Stomach (tissue), 4 donors: ENCODE results near the gene CFAP46.

Experiments
- POLR2A ChIP-seq, 4 donors: fragments of 450-650 bp; IDR thresholded peaks; one replicate each; pipeline ENCODE4 v1.6.1; 2016; ENCODE audit warnings: antibody characterized with exemption in 4 of 4, control low read depth in 2 of 4, mild to moderate bottlenecking in 1 of 4, moderate library complexity in 1 of 4
- POLR2AphosphoS5 ChIP-seq, 3 donors: sonication (generic); formaldehyde crosslinking; IDR thresholded peaks; one replicate each; pipeline ENCODE4 v1.6.1; 2016; ENCODE audit warnings: antibody characterized with exemption in 3 of 3
- TF ChIP-seq, protein P1 (sequence below), 7 experiments: fragments of 450-650 bp in 4 of 7; fragments of 200-600 bp in 3 of 7; sonication (generic) in 3 of 7; IDR thresholded peaks; one replicate each; pipeline ENCODE4 v1.5.1; 2016 to 2019; ENCODE audit warnings: antibody characterized with exemption in 7 of 7, control low read depth in 2 of 7, mild to moderate bottlenecking in 1 of 7

- TF ChIP-seq, protein P1, sequence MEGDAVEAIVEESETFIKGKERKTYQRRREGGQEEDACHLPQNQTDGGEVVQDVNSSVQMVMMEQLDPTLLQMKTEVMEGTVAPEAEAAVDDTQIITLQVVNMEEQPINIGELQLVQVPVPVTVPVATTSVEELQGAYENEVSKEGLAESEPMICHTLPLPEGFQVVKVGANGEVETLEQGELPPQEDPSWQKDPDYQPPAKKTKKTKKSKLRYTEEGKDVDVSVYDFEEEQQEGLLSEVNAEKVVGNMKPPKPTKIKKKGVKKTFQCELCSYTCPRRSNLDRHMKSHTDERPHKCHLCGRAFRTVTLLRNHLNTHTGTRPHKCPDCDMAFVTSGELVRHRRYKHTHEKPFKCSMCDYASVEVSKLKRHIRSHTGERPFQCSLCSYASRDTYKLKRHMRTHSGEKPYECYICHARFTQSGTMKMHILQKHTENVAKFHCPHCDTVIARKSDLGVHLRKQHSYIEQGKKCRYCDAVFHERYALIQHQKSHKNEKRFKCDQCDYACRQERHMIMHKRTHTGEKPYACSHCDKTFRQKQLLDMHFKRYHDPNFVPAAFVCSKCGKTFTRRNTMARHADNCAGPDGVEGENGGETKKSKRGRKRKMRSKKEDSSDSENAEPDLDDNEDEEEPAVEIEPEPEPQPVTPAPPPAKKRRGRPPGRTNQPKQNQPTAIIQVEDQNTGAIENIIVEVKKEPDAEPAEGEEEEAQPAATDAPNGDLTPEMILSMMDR (IDR thresholded peaks at IDR 0.05) = no peak
- TF ChIP-seq POLR2AphosphoS5 (IDR thresholded peaks at IDR 0.05) (no peak), POLR2A (IDR thresholded peaks at IDR 0.05) (no peak)
Measured at GRCh38 chr10:132848951-132849545, 93.3 kb downstream of the CFAP46 start.
